CD14-positive monocyte (primary cell): ENCODE results near the gene MAN1C1. TPM values are rescaled to one million over a fixed set of nuclear protein-coding genes. Genes with fewer than 3 reads are reported as not detected.

Experiments used
- DNase-seq, 3 donors: peaks; one replicate each; pipeline ENCODE4 v3.0.0-alpha.2; 2011 to 2022
- H2AFZ ChIP-seq: 2 replicates; pipeline ENCODE4 v1.6.0; 2012; ENCODE audit warnings: mild to moderate bottlenecking, low read depth, low read length, inconsistent platforms; ENCODE audit not compliant: insufficient read depth, poor library complexity, severe bottlenecking
- H3K27ac ChIP-seq, 2 donors: 1 replicate in 1 of 2; 2 replicates in 1 of 2; pipeline ENCODE4 v1.5.1; 2012 to 2013; ENCODE audit warnings: low read length in 2 of 2, control low read depth in 1 of 2, inconsistent platforms in 1 of 2, low read depth in 1 of 2, mild to moderate bottlenecking in 1 of 2
- H3K27me3 ChIP-seq, 2 donors: one replicate each; pipeline versions ENCODE4 v1.6.0 to v1.6.1; 2011 to 2013; ENCODE audit warnings: low read length in 2 of 2; ENCODE audit not compliant: control insufficient read depth in 2 of 2, insufficient read depth in 2 of 2
- H3K36me3 ChIP-seq, 2 donors: replicated peaks in 1 of 2; 1 replicate in 1 of 2; 2 replicates in 1 of 2; pipeline versions ENCODE4 v1.5.1 to v1.6.1; 2012 to 2013; ENCODE audit warnings: low read length in 2 of 2, control low read depth in 1 of 2, inconsistent platforms in 1 of 2, mild to moderate bottlenecking in 1 of 2; ENCODE audit not compliant: insufficient read depth in 2 of 2, control insufficient read depth in 1 of 2
- H3K4me1 ChIP-seq, 2 donors: 1 replicate in 1 of 2; 2 replicates in 1 of 2; pipeline versions ENCODE4 v1.5.1 to v1.6.1; 2012 to 2013; ENCODE audit warnings: low read length in 2 of 2, control low read depth in 1 of 2, inconsistent platforms in 1 of 2, mild to moderate bottlenecking in 1 of 2, moderate library complexity in 1 of 2; ENCODE audit not compliant: insufficient read depth in 2 of 2, control insufficient read depth in 1 of 2
- H3K4me2 ChIP-seq: replicated peaks from 2 replicates; pipeline ENCODE3; 2012; ENCODE audit warnings: low read length, moderate library complexity, mild to moderate bottlenecking; ENCODE audit not compliant: poor library complexity, severe bottlenecking; ENCODE audit errors: extremely low read depth
- H3K4me3 ChIP-seq, 3 experiments: fragments of 200-600 bp in 1 of 3; sonication (generic) in 1 of 3; replicated peaks in 1 of 3; 1 replicate in 2 of 3; 2 replicates in 1 of 3; pipeline ENCODE4 v1.5.1; 2011 to 2013; ENCODE audit warnings: low read length in 3 of 3, mild to moderate bottlenecking in 3 of 3, control low read depth in 2 of 3, low read depth in 2 of 3, inconsistent platforms in 1 of 3, moderate library complexity in 1 of 3
- H3K79me2 ChIP-seq: 2 replicates; pipeline ENCODE4 v1.6.0; 2012; ENCODE audit warnings: mild to moderate bottlenecking, control low read depth, inconsistent platforms, low read length, moderate library complexity; ENCODE audit not compliant: insufficient read depth
- H3K9ac ChIP-seq: 2 replicates; pipeline ENCODE4 v1.6.0; 2017; ENCODE audit warnings: low read length, mild to moderate bottlenecking; ENCODE audit not compliant: insufficient read depth, poor library complexity, severe bottlenecking
- H3K9me3 ChIP-seq, 2 donors: replicated peaks in 1 of 2; 1 replicate in 1 of 2; 2 replicates in 1 of 2; pipeline versions ENCODE4 v1.5.1 to v1.6.1; 2012 to 2013; ENCODE audit warnings: low read length in 2 of 2, control low read depth in 1 of 2; ENCODE audit not compliant: control insufficient read depth in 1 of 2, insufficient read depth in 1 of 2
- H4K20me1 ChIP-seq: 2 replicates; pipeline ENCODE4 v1.6.0; 2012; ENCODE audit warnings: mild to moderate bottlenecking, low read length, control low read depth, moderate library complexity; ENCODE audit not compliant: insufficient read depth
- H3K27ac Mint-ChIP-seq, 7 donors: one replicate each; pipeline ENCODE4 v1.8.0; 2020; ENCODE audit warnings: mild to moderate bottlenecking in 7 of 7, mixed read lengths in 7 of 7, moderate library complexity in 6 of 7, inconsistent platforms in 2 of 7
- H3K27me3 Mint-ChIP-seq, 3 donors: one replicate each; pipeline ENCODE4 v1.8.0; 2021 to 2022; ENCODE audit warnings: low read depth in 3 of 3, mild to moderate bottlenecking in 3 of 3, mixed read lengths in 3 of 3, moderate library complexity in 3 of 3, inconsistent platforms in 1 of 3
- H3K36me3 Mint-ChIP-seq, 2 donors: one replicate each; pipeline ENCODE4 v1.8.0; 2020; ENCODE audit warnings: mixed read lengths in 2 of 2, inconsistent platforms in 1 of 2, mild to moderate bottlenecking in 1 of 2
- H3K4me1 Mint-ChIP-seq: one replicate; pipeline ENCODE4 v1.8.0; 2020; ENCODE audit warnings: mild to moderate bottlenecking, mixed read lengths
- H3K4me3 Mint-ChIP-seq, 2 donors: one replicate each; pipeline ENCODE4 v1.8.0; 2020; ENCODE audit warnings: mild to moderate bottlenecking in 2 of 2, mixed read lengths in 2 of 2, moderate library complexity in 1 of 2
- H3K9me3 Mint-ChIP-seq, 7 donors: one replicate each; pipeline ENCODE4 v1.8.0; 2020 to 2022; ENCODE audit warnings: mixed read lengths in 7 of 7, mild to moderate bottlenecking in 6 of 7, moderate library complexity in 6 of 7, inconsistent platforms in 2 of 7
- CTCF ChIP-seq: fragments of 200-600 bp; IDR thresholded peaks from one replicate; pipeline ENCODE4 v1.8.0; 2022; ENCODE audit warnings: antibody characterized with exemption, mild to moderate bottlenecking
- WGBS: methylation state at CpG from one replicate; pipeline ENCODE4 v1.1.5; 2013; ENCODE audit warnings: missing lambda C conversion rate; ENCODE audit not compliant: insufficient coverage; 5-methylcytosine and 5-hydroxymethylcytosine counted together
- intact Hi-C, 2 donors: fragments of 100-400 bp; cut with micrococcal nuclease; formaldehyde crosslinking; loops; one replicate each; pipeline versions ENCODE4 v1.15.0 to v1.15.1; 2023
- polyA plus RNA-seq, 3 donors: library from polyadenylated mRNA; depleted of rRNA in 1 of 3; unstranded in 2 of 3; stranded (reverse) in 1 of 3; fragments of 300-500 nt in 2 of 3; fragments of >200 nt in 1 of 3; fragmentation: Illumina TruSeq in 2 of 3; gene quantifications; 1 replicate in 2 of 3; 2 replicates in 1 of 3; pipeline ENCODE4 v1.2.3, GENCODE V29; 2012 to 2021

MAN1C1 gene
- polyA plus RNA-seq, 3 donors = 1.2 to 7.2 (median 1.7) TPM

- H3K9me3 ChIP-seq = no peaks in the 10 kb centered on the region
- Mint-ChIP-seq H3K4me1 (peaks cover 13% of the 10 kb centered on the region), H3K9me3 (no peaks in the 10 kb centered on the region), H3K27ac (no peak overlapping the region), H3K27me3 (peaks cover 5 to 11% (median 7%) of the 10 kb centered on the region in 3 donors), H3K4me3 (no peak overlapping the region), H3K36me3 (no peaks in the 10 kb centered on the region)
- H3K27ac ChIP-seq = no peak overlapping the region
- intact Hi-C loops = no loop called here
- H3K36me3 ChIP-seq = no peaks in the 10 kb centered on the region
- peaks cover 5 to 7% of the 10 kb centered on the region in 2 donors for H3K4me1 ChIP-seq
- no peak overlapping the region for H3K4me3 ChIP-seq
- no peak for DNase-seq
- no peak for TF ChIP-seq CTCF
- H3K4me2 ChIP-seq = no peak overlapping the region
- H3K79me2 ChIP-seq = no peaks in the 10 kb centered on the region
- no peaks in the 10 kb centered on the region for H3K27me3 ChIP-seq
- 75% methylated on average over 7 of the region's 18 CpGs for WGBS
- H2AFZ ChIP-seq = no peak overlapping the region
- no peak overlapping the region for H3K9ac ChIP-seq
- H4K20me1 ChIP-seq = no peaks in the 10 kb centered on the region
Observed at GRCh38 chr1:25576459-25577133, 40.0 kb upstream of the MAN1C1 start.

GRCh38 chr1:25577134-25577920 lies 39.3 kb upstream of the MAN1C1 start:
- Histone ChIP-seq H3K4me2 (no peak overlapping the region), H3K4me1 (peaks cover 5 to 7% of the 10 kb centered on the region in 2 donors), H3K27me3 (no peaks in the 10 kb centered on the region), H3K36me3 (no peaks in the 10 kb centered on the region), H3K79me2 (no peaks in the 10 kb centered on the region), H3K27ac (no peak overlapping the region), H4K20me1 (no peaks in the 10 kb centered on the region), H3K9me3 (no peaks in the 10 kb centered on the region), H3K9ac (no peak overlapping the region), H3K4me3 (no peak overlapping the region), H2AFZ (no peak overlapping the region)
- intact Hi-C loops = no loop called here
- peaks cover 13% of the 10 kb centered on the region for H3K4me1 Mint-ChIP-seq
- no peak for TF ChIP-seq CTCF
- H3K36me3 Mint-ChIP-seq = no peaks in the 10 kb centered on the region
- peaks cover 5 to 7% (median 5%) of the 10 kb centered on the region in 3 donors for H3K27me3 Mint-ChIP-seq
- no peak overlapping the region for H3K4me3 Mint-ChIP-seq
- no peaks in the 10 kb centered on the region for H3K9me3 Mint-ChIP-seq
- no peak for DNase-seq
- H3K27ac Mint-ChIP-seq = no peak overlapping the region
- WGBS = 81% methylated on average over 19 of the region's 21 CpGs
